ENCODE data around the gene BRD1. TPM values are rescaled to one million over a fixed set of nuclear protein-coding genes. Genes with fewer than 3 reads are reported as not detected.

Gene BRD1
- total RNA-seq, 4 donors from 2014 or later: 69.3 to 116 (median 81.1) TPM

GRCh38 chr22:49751966-49752597 is 75.6 kb downstream of the BRD1 start:
- TF ChIP-seq, protein P1, sequence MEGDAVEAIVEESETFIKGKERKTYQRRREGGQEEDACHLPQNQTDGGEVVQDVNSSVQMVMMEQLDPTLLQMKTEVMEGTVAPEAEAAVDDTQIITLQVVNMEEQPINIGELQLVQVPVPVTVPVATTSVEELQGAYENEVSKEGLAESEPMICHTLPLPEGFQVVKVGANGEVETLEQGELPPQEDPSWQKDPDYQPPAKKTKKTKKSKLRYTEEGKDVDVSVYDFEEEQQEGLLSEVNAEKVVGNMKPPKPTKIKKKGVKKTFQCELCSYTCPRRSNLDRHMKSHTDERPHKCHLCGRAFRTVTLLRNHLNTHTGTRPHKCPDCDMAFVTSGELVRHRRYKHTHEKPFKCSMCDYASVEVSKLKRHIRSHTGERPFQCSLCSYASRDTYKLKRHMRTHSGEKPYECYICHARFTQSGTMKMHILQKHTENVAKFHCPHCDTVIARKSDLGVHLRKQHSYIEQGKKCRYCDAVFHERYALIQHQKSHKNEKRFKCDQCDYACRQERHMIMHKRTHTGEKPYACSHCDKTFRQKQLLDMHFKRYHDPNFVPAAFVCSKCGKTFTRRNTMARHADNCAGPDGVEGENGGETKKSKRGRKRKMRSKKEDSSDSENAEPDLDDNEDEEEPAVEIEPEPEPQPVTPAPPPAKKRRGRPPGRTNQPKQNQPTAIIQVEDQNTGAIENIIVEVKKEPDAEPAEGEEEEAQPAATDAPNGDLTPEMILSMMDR (IDR thresholded peaks at IDR 0.05): no peak
- TF ChIP-seq POLR2A (IDR thresholded peaks at IDR 0.05) (no peak), POLR2AphosphoS5 (IDR thresholded peaks at IDR 0.05) (no peak), EP300 (IDR thresholded peaks at IDR 0.05) (no peak)
- WGBS: 74% methylated on average over 17 of the region's 17 CpGs
- Histone ChIP-seq H3K4me1 (no peaks in the 10 kb centered on the region), H3K27ac (no peak overlapping the region), H3K27me3 (peaks cover 41% of the 10 kb centered on the region), H3K36me3 (no peaks in the 10 kb centered on the region), H3K9me3 (peaks cover 8% of the 10 kb centered on the region), H3K4me3 (no peak overlapping the region)
- no peak for DNase-seq (ENCODE audit: low spot score in 2 of 2)

- H3K9me3 ChIP-seq: peaks cover 13% of the 10 kb centered on the region
- no peaks in the 10 kb centered on the region for H3K4me1 ChIP-seq
- peaks cover 35% of the 10 kb centered on the region for H3K27me3 ChIP-seq
- WGBS: 79% methylated on average over 12 of the region's 19 CpGs
- H3K36me3 ChIP-seq: no peaks in the 10 kb centered on the region
- H3K27ac ChIP-seq: no peak overlapping the region
- TF ChIP-seq POLR2AphosphoS5 (IDR thresholded peaks at IDR 0.05) (no peak), EP300 (IDR thresholded peaks at IDR 0.05) (no peak), POLR2A (IDR thresholded peaks at IDR 0.05) (no peak)
- TF ChIP-seq, protein P1 (IDR thresholded peaks at IDR 0.05): no peak
- no peak for DNase-seq (ENCODE audit: low spot score in 2 of 2)
- H3K4me3 ChIP-seq: no peak overlapping the region
Observed at GRCh38 chr22:49751318-49751965, 76.2 kb downstream of the BRD1 start.

DNA sequence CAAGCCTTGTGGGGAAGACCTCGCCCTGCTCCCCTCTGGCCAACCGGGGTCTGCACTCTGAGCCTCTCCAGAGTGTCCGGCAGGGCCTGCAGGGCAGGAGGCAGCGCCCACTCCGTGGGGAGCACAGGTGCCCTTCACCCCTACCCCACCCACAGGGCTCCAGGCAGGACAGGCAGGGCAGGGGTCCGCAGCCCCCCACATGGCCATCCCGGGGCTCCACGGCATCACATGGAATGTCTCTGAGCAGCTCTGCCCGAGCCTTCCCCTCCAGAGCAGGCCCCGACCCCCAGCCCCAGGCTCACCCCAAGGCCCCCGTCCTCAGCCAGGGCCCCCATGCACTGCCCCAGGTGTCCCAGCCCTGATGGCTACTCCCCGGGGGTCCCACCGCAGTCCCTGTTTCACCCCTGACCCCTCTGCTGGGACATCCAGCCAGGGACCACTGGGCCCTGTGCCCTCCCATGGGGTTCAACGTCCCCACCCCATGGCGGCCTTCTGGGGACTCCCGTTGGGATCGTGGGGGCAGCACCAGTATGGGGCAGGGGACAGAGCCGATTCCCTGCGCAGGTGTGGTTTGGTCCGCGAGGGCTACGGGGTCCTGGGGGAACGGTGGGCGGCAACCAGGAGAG is 77.7 kb downstream of the BRD1 start:
- 92% methylated on average over 9 of the region's 24 CpGs for WGBS
- no peaks in the 10 kb centered on the region for H3K4me1 ChIP-seq

DNA sequence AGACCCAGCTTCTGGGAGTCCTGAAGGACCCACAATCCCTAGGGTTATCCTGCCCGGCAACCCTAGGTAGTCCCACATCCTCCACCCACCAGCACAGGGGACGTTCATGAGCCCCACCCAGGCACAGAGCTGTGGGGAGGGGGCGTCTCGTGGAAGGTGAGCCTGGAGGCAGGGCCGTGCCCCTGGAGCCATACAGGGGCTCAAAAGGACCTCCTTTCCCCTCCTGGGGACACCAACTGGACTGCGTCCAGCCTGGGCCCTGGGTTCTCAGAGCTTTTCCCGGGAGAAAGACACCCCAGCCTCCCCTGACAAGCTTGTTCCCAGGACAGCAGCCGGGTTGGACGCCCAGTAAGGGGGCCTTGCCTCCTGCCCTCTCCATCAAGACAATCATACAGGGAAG is 78.4 kb downstream of the BRD1 start:
- H3K36me3 ChIP-seq: no peaks in the 10 kb centered on the region
- DNase-seq (ENCODE audit: low spot score in 2 of 2): no peak
- no peak overlapping the region for H3K27ac ChIP-seq
- TF ChIP-seq, protein P1 (IDR thresholded peaks at IDR 0.05): no peak
- no peak for TF ChIP-seq POLR2A (IDR thresholded peaks at IDR 0.05)
- no peak for TF ChIP-seq EP300 (IDR thresholded peaks at IDR 0.05)
- TF ChIP-seq POLR2AphosphoS5 (IDR thresholded peaks at IDR 0.05): no peak
- 97% methylated on average over 4 of the region's 9 CpGs for WGBS
- H3K4me3 ChIP-seq: no peak overlapping the region
- H3K4me1 ChIP-seq: no peaks in the 10 kb centered on the region
- H3K27me3 ChIP-seq: peaks cover 26% of the 10 kb centered on the region
- H3K9me3 ChIP-seq: peaks cover 21% of the 10 kb centered on the region

More for the DNA sequence above, 77.7 kb downstream of the BRD1 start:
- no peak for TF ChIP-seq POLR2AphosphoS5 (IDR thresholded peaks at IDR 0.05)
- no peak for TF ChIP-seq EP300 (IDR thresholded peaks at IDR 0.05)
- TF ChIP-seq POLR2A (IDR thresholded peaks at IDR 0.05): no peak
- TF ChIP-seq, protein P1 (IDR thresholded peaks at IDR 0.05): no peak
- peak in 1 of 2 donors; percentile 69 for DNase-seq (ENCODE audit: low spot score in 2 of 2)
- peaks cover 31% of the 10 kb centered on the region for H3K27me3 ChIP-seq
- H3K36me3 ChIP-seq: no peaks in the 10 kb centered on the region
- H3K27ac ChIP-seq: no peak overlapping the region
- no peak overlapping the region for H3K4me3 ChIP-seq
- peaks cover 21% of the 10 kb centered on the region for H3K9me3 ChIP-seq

GRCh38 chr22:49748514-49748913 is 79.2 kb downstream of the BRD1 start:
- no peaks in the 10 kb centered on the region for H3K4me1 ChIP-seq
- H3K36me3 ChIP-seq: no peaks in the 10 kb centered on the region
- WGBS: 80% methylated on average over 1 of the region's 5 CpGs
- H3K27ac ChIP-seq: no peak overlapping the region
- no peak overlapping the region for H3K4me3 ChIP-seq
- no peak for DNase-seq (ENCODE audit: low spot score in 2 of 2)
- TF ChIP-seq EP300 (IDR thresholded peaks at IDR 0.05): no peak
- TF ChIP-seq POLR2A (IDR thresholded peaks at IDR 0.05): no peak
- TF ChIP-seq, protein P1 (IDR thresholded peaks at IDR 0.05): no peak
- TF ChIP-seq POLR2AphosphoS5 (IDR thresholded peaks at IDR 0.05): no peak
- H3K9me3 ChIP-seq: peaks cover 21% of the 10 kb centered on the region
- H3K27me3 ChIP-seq: peaks cover 23% of the 10 kb centered on the region

Measured in suprapubic skin (tissue), 4 donors.